ENCODE results near the gene ISYNA1. TPM values are rescaled to one million over a fixed set of nuclear protein-coding genes. Genes with fewer than 3 reads are reported as not detected.

Gene ISYNA1
- total and polyA plus RNA-seq, 10 of the 15 experiments (the other 5 are each of a cell fraction or from before 2014, with no cell fraction given): 1.9 to 37.0 (median 9.1) TPM

GRCh38 chr19:18473706-18474087 lies 35.8 kb upstream of the ISYNA1 start:
- DNase-seq (ENCODE audit: low read depth, low spot score) (no peak), ATAC-seq (no peak), FAIRE-seq (no peak)
- RAD21 ChIA-PET (ENCODE audit: unreplicated experiment): no interaction called here
- Histone ChIP-seq H3K36me3 (ENCODE audit: control insufficient read depth in 2 of 2, insufficient read depth in 2 of 2, low read length in 1 of 2) (peaks cover 8 to 20% of the 10 kb centered on the region in 2 experiments; a peak in 3 of 4 replicates), H3K9me3 (replicated peaks; ENCODE audit: control insufficient read depth, insufficient read depth, low read length) (no peaks in the 10 kb centered on the region), H3K27me3 (replicated peaks in 1 of 2; ENCODE audit: control insufficient read depth in 2 of 2, insufficient read depth in 2 of 2, low read length in 1 of 2) (no peaks in the 10 kb centered on the region), H3K4me1 (ENCODE audit: control insufficient read depth, insufficient read depth, low read length) (peaks cover 17% of the 10 kb centered on the region), H3K27ac (ENCODE audit: control insufficient read depth, insufficient read depth) (no peak overlapping the region), H4K20me1 (ENCODE audit: control insufficient read depth, insufficient read depth) (peaks cover 8% of the 10 kb centered on the region), H3K4me2 (ENCODE audit: control insufficient read depth, insufficient read depth) (no peak overlapping the region), H2AFZ (ENCODE audit: control insufficient read depth, low read depth, low read length) (no peak overlapping the region), H3K79me2 (ENCODE audit: control insufficient read depth, insufficient read depth, low read length) (peaks cover 37% of the 10 kb centered on the region), H3K4me3 (no peak overlapping the region), H3K9ac (ENCODE audit: control insufficient read depth, insufficient read depth, low read length) (no peak overlapping the region)
- POLR2A ChIA-PET: no interaction called here
- BruUV-seq (replicated peaks): no TSS peak
- in situ Hi-C loops (cut with MboI) (loop anchor here (25.0 kb wide), 1 partner anchor 389 kb away; no protein-coding TSS in a partner anchor), intact Hi-C loops (cut with micrococcal nuclease; ENCODE audit: unreplicated experiment) (loop anchor here (5.0 kb wide), 1 partner anchor 34 kb away; no protein-coding TSS in a partner anchor)
- SMC1A ChIA-PET (ENCODE audit: uncharacterized antibody, unreplicated experiment): no interaction called here
- 97% methylated on average over 8 of the region's 8 CpGs for WGBS (ENCODE audit: insufficient coverage, insufficient replicate concordance, low lambda C conversion rate, missing lambda C conversion rate)
- CTCF ChIA-PET: interaction anchor here (1.2 to 1.7 kb wide), 3 partner anchors 10 to 373 kb away, joined by 3 to 4 read pairs (median 3); no protein-coding TSS in a partner anchor
- no peak for TF ChIP-seq ZNF217 (IDR thresholded peaks at IDR 0.05)
- TF ChIP-seq MYB (IDR thresholded peaks at IDR 0.05; ENCODE audit: borderline replicate concordance, low read depth, low read length): no peak
- no peak for TF ChIP-seq ESRRA (IDR thresholded peaks at IDR 0.05; ENCODE audit: low read length)
- TF ChIP-seq ZBED1 (IDR thresholded peaks at IDR 0.05; ENCODE audit: borderline replicate concordance): no peak
- TF ChIP-seq RBBP5 (conservative IDR thresholded peaks at IDR 0.05): no peak
- TF ChIP-seq, protein P1, sequence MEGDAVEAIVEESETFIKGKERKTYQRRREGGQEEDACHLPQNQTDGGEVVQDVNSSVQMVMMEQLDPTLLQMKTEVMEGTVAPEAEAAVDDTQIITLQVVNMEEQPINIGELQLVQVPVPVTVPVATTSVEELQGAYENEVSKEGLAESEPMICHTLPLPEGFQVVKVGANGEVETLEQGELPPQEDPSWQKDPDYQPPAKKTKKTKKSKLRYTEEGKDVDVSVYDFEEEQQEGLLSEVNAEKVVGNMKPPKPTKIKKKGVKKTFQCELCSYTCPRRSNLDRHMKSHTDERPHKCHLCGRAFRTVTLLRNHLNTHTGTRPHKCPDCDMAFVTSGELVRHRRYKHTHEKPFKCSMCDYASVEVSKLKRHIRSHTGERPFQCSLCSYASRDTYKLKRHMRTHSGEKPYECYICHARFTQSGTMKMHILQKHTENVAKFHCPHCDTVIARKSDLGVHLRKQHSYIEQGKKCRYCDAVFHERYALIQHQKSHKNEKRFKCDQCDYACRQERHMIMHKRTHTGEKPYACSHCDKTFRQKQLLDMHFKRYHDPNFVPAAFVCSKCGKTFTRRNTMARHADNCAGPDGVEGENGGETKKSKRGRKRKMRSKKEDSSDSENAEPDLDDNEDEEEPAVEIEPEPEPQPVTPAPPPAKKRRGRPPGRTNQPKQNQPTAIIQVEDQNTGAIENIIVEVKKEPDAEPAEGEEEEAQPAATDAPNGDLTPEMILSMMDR (IDR thresholded peaks at IDR 0.05 in 2 of 3, conservative IDR thresholded peaks at IDR 0.05 in 1 of 3; ENCODE audit: control insufficient read depth in 2 of 3, extremely low read depth in 1 of 3, insufficient read depth in 1 of 3, low read depth in 3 of 3, low read length in 3 of 3): no peak
- TF ChIP-seq SUZ12 (IDR thresholded peaks at IDR 0.05; ENCODE audit: unreplicated experiment): no peak
- TF ChIP-seq, protein P2, sequence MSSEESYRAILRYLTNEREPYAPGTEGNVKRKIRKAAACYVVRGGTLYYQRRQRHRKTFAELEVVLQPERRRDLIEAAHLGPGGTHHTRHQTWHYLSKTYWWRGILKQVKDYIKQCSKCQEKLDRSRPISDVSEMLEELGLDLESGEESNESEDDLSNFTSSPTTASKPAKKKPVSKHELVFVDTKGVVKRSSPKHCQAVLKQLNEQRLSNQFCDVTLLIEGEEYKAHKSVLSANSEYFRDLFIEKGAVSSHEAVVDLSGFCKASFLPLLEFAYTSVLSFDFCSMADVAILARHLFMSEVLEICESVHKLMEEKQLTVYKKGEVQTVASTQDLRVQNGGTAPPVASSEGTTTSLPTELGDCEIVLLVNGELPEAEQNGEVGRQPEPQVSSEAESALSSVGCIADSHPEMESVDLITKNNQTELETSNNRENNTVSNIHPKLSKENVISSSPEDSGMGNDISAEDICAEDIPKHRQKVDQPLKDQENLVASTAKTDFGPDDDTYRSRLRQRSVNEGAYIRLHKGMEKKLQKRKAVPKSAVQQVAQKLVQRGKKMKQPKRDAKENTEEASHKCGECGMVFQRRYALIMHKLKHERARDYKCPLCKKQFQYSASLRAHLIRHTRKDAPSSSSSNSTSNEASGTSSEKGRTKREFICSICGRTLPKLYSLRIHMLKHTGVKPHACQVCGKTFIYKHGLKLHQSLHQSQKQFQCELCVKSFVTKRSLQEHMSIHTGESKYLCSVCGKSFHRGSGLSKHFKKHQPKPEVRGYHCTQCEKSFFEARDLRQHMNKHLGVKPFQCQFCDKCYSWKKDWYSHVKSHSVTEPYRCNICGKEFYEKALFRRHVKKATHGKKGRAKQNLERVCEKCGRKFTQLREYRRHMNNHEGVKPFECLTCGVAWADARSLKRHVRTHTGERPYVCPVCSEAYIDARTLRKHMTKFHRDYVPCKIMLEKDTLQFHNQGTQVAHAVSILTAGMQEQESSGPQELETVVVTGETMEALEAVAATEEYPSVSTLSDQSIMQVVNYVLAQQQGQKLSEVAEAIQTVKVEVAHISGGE (CRISPR knock-in tag; IDR thresholded peaks at IDR 0.05): no peak
- TF ChIP-seq NR2C1 (IDR thresholded peaks at IDR 0.05): no peak
- TF ChIP-seq, protein P3, sequence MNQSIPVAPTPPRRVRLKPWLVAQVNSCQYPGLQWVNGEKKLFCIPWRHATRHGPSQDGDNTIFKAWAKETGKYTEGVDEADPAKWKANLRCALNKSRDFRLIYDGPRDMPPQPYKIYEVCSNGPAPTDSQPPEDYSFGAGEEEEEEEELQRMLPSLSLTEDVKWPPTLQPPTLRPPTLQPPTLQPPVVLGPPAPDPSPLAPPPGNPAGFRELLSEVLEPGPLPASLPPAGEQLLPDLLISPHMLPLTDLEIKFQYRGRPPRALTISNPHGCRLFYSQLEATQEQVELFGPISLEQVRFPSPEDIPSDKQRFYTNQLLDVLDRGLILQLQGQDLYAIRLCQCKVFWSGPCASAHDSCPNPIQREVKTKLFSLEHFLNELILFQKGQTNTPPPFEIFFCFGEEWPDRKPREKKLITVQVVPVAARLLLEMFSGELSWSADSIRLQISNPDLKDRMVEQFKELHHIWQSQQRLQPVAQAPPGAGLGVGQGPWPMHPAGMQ (IDR thresholded peaks at IDR 0.05; ENCODE audit: borderline replicate concordance): no peak
- no peak for TF ChIP-seq RAD51 (IDR thresholded peaks at IDR 0.05)
- no peak for TF ChIP-seq MXI1 (IDR thresholded peaks at IDR 0.05; ENCODE audit: low read depth, low read length)
- no peak for TF ChIP-seq CEBPB (IDR thresholded peaks at IDR 0.05; ENCODE audit: borderline replicate concordance in 1 of 2, low read depth in 2 of 2, low read length in 2 of 2)
- TF ChIP-seq CBX5 (IDR thresholded peaks at IDR 0.05; ENCODE audit: low read depth): no peak
- TF ChIP-seq KDM1A (IDR thresholded peaks at IDR 0.05; ENCODE audit: borderline replicate concordance): no peak
- TF ChIP-seq TAF1 (IDR thresholded peaks at IDR 0.05; ENCODE audit: borderline replicate concordance, low read depth, low read length): no peak
- no peak for TF ChIP-seq SIN3A (IDR thresholded peaks at IDR 0.05; ENCODE audit: low read depth, low read length)
- TF ChIP-seq ZNF274 (IDR thresholded peaks at IDR 0.05; ENCODE audit: insufficient read depth, insufficient read length): no peak
- TF ChIP-seq POLR2A (IDR thresholded peaks at IDR 0.05; ENCODE audit: low read depth, low read length): no peak
